ENCODE results near the gene CBFB. TPM values are rescaled to one million over a fixed set of nuclear protein-coding genes. Genes with fewer than 3 reads are reported as not detected.
A peak's percentile ranks its signal among the peaks of the same experiment; 100 is the strongest.

The CBFB gene
- total and polyA plus RNA-seq, 2 of the 13 experiments (the other 11 are each of a cell fraction or from before 2014, with no cell fraction given), result 22.1 to 70.8 TPM

- in situ Hi-C loops (cut with HindIII; ENCODE audit: extremely low pct_ligation_motif_present, low pct_unique_long_range_greater_than_20kb), result loop anchor here (5.0 kb wide), 1 partner anchor 140 kb away; the partner anchor contains the start of genes FBXL8 and TRADD
- TF ChIP-seq PHF21A (CRISPR knock-in tag; IDR thresholded peaks at IDR 0.05) (no peak), SP5 (CRISPR knock-in tag; IDR thresholded peaks at IDR 0.05; ENCODE audit: borderline replicate concordance, low read depth) (no peak), KDM5B (CRISPR knock-in tag; IDR thresholded peaks at IDR 0.05; ENCODE audit: borderline replicate concordance) (0 out of 2 replicates have a peak, but pooled peaks have one; percentile 5), ATF6 (CRISPR knock-in tag; conservative IDR thresholded peaks at IDR 0.05) (no peak), ZSCAN30 (CRISPR knock-in tag; IDR thresholded peaks at IDR 0.05) (no peak), CSRNP1 (CRISPR knock-in tag; IDR thresholded peaks at IDR 0.05) (no peak), HOXD1 (CRISPR knock-in tag; IDR thresholded peaks at IDR 0.05) (no peak), ZNF746 (CRISPR knock-in tag; IDR thresholded peaks at IDR 0.05) (no peak), ZNF740 (CRISPR knock-in tag; IDR thresholded peaks at IDR 0.05) (no peak), GPN1 (CRISPR knock-in tag; IDR thresholded peaks at IDR 0.05; ENCODE audit: borderline replicate concordance) (no peak), ZNF564 (CRISPR knock-in tag; IDR thresholded peaks at IDR 0.05) (no peak), TAF1 (CRISPR knock-in tag; IDR thresholded peaks at IDR 0.05) (no peak), ZNF768 (CRISPR knock-in tag; IDR thresholded peaks at IDR 0.05) (0 out of 2 replicates have a peak, but pooled peaks have one; percentile 61), AHR (CRISPR knock-in tag; IDR thresholded peaks at IDR 0.05) (no peak), REST (IDR thresholded peaks at IDR 0.05; ENCODE audit: borderline replicate concordance in 1 of 2, low read depth in 1 of 2, low read length in 2 of 2) (no peak), BORCS8-MEF2B (CRISPR knock-in tag; IDR thresholded peaks at IDR 0.05) (no peak), PITX1 (CRISPR knock-in tag; IDR thresholded peaks at IDR 0.05) (no peak)
These were observed 11.6 kb upstream of the CBFB start for GRCh38 chr16:67017421-67017750.

More at GRCh38 chr16:67017421-67017750, 11.6 kb upstream of the CBFB start:
- Histone ChIP-seq H3K27ac (ENCODE audit: extremely low read length, insufficient read depth, low read length) (no peak overlapping the region), H3K27me3 (ENCODE audit: control insufficient read depth in 1 of 2, insufficient read depth in 2 of 2, low read length in 2 of 2) (peaks cover 9 to 25% of the 10 kb centered on the region in 2 experiments), H4K20me1 (ENCODE audit: insufficient read depth, low read length) (no peaks in the 10 kb centered on the region), H2AFZ (ENCODE audit: low read length) (no peak overlapping the region), H3K9ac (ENCODE audit: insufficient read depth, low read depth, low read length) (no peak overlapping the region), H3K4me3 (replicated peaks in 1 of 3; ENCODE audit: insufficient read depth in 1 of 3, low read depth in 2 of 3, low read length in 3 of 3) (no peak overlapping the region), H3K79me2 (ENCODE audit: insufficient read depth, low read length) (no peaks in the 10 kb centered on the region), H3K9me3 (ENCODE audit: low read length) (no peaks in the 10 kb centered on the region), H3K4me1 (ENCODE audit: insufficient read depth, low read length) (peaks cover 45% of the 10 kb centered on the region), H3K36me3 (replicated peaks in 1 of 2; ENCODE audit: control insufficient read depth in 1 of 2, insufficient read depth in 2 of 2, low read length in 2 of 2) (no peaks in the 10 kb centered on the region), H3K4me2 (ENCODE audit: low read depth, low read length) (no peak overlapping the region)
- DNase-seq (ENCODE audit: low spot score), result no peak
- POLR2A ChIA-PET, result interaction anchor here (0.7 to 1.9 kb wide), 16 partner anchors 9 to 168 kb away, joined by 3 to 13 read pairs (median 6); partner anchors contain the start of genes B3GNT9, CBFB, CES3 and NOL3
- ATAC-seq, result no peak
- intact Hi-C loops (cut with micrococcal nuclease; ENCODE audit: unreplicated experiment), result loop anchor here (10.0 kb wide), 1 partner anchor 63 kb away; no protein-coding TSS in a partner anchor
- CTCF ChIA-PET (ENCODE audit: low intra/inter-chr PET ratio, low total read pairs), result interaction anchor here (0.7 to 4.2 kb wide), 7 partner anchors 40 to 262 kb away, joined by 3 to 28 read pairs (median 12); partner anchors contain the start of genes MATCAP1 and PLEKHG4
- FAIRE-seq, result no peak
- WGBS (ENCODE audit: low lambda C conversion rate), result 31% methylated on average over 4 of the region's 4 CpGs
- no TSS peak for BruUV-seq (replicated peaks)
